HG03520 (cell line): ENCODE data around the gene TSPAN12.
"Not testable (repeated sequence)": the region's sequence is repeated elsewhere in the genome, so short reads cannot be mapped to it uniquely, and the experiment has no call there.

Source experiments
- ATAC-seq: cut with Tn5 transposase; IDR thresholded peaks from one replicate; pipeline ENCODE4 v1.9.1; 2021; ENCODE audit warnings: mild to moderate bottlenecking, moderate library complexity; ENCODE audit not compliant: unreplicated experiment

The TSPAN12 gene, protein sequence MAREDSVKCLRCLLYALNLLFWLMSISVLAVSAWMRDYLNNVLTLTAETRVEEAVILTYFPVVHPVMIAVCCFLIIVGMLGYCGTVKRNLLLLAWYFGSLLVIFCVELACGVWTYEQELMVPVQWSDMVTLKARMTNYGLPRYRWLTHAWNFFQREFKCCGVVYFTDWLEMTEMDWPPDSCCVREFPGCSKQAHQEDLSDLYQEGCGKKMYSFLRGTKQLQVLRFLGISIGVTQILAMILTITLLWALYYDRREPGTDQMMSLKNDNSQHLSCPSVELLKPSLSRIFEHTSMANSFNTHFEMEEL

DNA sequence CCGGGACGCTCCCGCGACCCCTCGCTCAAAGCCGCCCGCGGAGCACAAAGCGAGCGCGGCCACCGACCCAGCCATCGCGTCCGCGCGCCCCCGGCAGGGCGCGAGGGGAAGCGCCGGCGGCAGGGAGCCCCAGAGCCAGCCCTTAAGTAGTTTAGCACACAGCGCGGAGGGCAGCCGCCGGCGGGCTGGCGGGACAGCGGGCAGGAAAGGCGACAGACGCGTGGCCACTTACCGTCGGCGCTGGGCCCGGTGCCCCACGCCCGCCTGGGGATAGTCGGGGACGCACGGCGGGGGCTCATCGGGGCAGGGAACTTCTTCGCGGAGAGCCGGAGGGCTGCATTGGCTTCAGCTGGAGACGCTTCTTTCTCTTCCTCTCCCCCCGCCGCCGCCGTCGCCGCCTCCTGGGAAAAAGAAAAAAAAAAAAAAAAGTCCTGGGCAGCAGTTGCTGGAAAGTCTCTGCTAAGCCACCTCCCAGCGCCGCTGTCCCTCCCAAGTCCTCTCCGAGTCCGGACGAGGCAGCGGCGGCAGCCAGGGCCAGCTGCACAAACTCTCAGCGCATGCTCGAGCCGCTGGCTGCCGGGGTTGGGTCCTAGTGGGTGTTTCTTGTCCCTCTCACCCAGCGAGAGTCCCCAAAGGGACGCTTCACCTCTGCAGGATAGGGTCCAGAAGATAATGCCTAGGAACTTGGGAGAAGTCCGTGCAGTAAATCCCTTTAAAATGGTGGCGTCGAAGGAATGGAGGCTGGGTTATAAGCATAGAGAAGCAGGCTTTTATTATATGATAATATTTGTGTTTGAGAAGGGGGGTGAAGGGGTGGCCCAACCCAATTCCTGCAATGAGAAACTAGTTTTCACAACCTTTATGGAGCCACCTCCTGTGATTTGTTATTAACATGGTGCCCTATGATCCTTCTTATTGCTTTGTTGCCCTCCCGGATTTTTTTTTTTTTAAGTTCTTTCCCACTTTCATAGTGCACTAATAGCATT lies at the start of gene TSPAN12:
TSPAN12 (minus strand) TSS at position 557 of the 986 bp plus-strand sequence. CDS start 1,381 bp downstream, outside the sequence.
- ATAC-seq = peak; percentile 84

GRCh38 chr7:120898715-120899499 lies 41.0 kb upstream of the TSPAN12 start:
- ATAC-seq = peak; percentile 44

DNA sequence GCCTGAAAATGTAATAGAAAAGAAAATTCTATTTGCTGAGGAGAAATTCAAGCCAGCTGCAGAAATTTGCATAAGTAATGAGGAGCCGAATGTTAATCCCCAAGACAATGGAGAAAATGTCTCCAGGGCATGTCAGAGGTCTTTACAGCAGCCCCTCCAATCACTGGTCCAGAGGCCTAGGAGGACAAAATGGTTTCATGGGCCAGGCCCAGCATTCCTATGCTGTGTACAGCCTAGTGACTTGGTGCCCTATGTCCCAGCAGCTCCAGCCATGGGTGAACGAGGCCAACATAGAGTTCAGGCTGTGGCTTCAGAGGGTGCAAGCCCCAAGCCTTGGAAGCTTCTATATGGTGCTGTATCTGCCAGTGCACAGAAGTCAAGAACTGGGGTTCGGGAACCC lies 37.3 kb upstream of the TSPAN12 start:
- ATAC-seq = not testable (repeated sequence)

GRCh38 chr7:120885602-120886001 lies 27.7 kb upstream of the TSPAN12 start:
- not testable (repeated sequence) for ATAC-seq

DNA sequence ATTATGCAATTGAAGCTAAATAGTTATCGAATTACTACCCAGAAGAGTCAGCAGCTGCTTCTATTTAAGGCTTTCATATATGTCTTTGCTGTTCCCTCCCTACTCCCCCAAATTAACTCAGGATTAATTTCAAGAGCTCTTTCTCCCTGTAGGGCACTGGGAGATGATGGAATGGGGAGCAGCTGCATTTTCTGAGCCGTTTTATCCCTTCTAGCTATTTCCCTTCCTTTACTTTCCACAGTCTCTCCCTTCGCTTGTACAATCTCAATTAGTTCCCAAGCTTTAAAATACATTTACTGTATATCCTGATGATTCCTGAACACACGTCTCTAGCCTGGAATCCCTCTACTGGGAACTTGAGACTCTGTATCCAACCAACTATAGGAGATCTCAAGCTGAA lies 19.8 kb upstream of the TSPAN12 start:
- ATAC-seq = no peak

- no peak for ATAC-seq
Measured at GRCh38 chr7:120876922-120877321, 19.0 kb upstream of the TSPAN12 start.

GRCh38 chr7:120874722-120875121 lies 16.8 kb upstream of the TSPAN12 start:
- ATAC-seq = no peak

GRCh38 chr7:120874016-120874415 lies 16.1 kb upstream of the TSPAN12 start:
- no peak for ATAC-seq

DNA sequence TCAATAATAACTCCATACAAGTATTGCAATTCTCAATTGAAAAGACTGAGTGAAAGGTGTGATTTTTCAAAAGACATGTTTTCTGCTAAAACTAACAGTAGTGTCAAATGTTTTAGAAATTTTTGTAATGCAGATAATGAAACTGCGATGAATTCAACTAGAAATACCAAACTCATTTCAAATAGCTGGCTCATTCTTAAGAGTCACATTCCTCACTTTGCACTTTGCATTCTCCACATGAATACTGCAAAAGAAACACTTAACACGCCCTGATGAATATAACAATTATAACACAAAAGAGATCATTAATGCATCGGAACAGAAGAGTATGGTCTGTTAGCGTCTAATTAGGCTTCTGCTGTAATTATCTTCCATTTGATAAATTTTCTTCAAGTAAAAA lies 15.5 kb upstream of the TSPAN12 start:
- ATAC-seq = no peak

DNA sequence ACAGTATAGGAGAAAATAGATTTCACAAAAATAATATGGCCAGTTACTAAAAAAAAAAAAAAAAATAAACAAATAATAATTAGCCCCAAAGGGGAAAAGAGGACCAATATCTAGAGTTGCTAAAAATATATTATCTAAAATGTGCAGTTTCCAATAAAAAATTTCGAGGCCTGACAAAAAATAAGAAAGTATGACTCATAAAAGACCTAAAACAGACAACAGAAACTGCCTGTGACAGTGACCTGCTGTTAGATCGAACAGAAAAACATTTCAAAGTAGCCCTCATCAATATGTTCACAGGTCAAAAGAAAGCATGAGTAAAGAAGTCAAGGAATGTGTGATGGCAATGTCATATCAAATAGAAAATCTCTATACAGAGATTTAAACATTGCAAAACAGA lies 11.8 kb upstream of the TSPAN12 start:
- peak; percentile 49 for ATAC-seq

GRCh38 chr7:120867932-120868331 lies 10.0 kb upstream of the TSPAN12 start:
- peak; percentile 55 for ATAC-seq

DNA sequence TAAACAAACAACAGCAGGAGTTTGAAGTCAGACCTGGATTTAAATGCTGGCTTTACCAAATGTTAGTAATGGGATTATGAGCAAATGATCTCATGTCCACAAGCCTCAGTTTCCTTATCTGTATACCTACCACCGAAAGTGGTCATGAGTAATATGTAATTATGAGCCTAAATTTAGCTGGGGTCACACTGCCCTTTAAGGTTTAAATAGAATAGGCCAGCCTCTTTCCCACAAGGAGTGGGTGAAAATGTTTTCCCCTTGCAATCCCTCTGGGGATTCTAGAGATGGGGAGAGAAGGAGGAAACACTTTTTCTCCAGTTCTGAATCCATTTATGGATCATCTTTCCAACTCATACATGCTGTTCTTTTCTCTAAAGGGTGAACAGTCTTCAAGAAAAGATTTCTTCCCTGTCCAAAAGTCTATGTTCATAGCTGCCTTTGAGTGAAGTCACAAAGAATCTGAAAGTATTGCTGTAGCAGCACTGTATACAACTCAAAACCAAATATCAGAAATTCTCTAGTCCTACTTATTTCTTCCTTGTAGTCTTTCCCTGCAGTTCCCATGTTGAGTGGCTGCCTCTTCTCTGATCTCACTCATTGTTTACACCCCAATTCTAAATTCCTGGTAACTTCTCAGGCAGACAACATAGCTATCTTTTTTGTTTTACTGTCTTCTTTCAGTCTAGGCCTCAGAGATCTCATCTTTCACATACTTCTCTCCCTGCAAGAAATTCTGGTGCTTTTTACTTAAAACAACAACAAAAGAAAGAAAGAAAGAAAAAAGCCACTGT lies 7.4 kb upstream of the TSPAN12 start:
- ATAC-seq = no peak

DNA sequence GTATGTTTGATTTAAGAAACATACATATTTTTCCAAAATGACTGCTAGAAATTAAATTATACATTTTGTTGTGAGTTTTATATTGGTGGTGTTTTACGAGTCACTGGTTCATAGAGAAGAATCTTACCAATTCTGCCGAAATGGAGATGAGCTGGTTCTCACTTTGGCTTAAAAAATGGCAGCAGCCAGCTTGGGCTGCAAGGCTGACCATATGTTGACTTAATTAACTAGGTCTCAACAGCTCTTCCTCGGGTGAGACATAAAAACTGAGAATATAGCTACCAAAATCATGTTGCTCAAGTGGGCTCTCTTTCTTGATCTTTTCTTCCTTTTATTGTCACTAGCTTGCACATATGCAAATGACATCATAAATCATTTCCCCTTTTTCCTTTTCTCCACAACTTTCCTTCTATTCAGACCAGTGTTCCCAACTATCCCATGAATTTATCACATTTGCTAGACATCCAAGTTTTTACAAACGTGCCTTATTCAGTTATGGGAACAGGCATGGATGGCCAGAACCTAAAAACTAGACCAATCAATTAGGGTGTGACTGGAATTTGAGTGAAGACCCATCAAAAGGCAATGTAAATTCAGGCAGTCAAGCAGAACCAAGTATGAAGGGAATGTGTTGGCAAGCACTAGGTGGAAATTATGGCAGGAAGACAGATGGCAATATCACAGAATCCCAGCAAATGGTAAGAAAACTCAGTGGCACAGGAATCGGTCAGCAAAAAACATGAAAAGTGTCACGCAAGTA lies 6.4 kb upstream of the TSPAN12 start:
- no peak for ATAC-seq

DNA sequence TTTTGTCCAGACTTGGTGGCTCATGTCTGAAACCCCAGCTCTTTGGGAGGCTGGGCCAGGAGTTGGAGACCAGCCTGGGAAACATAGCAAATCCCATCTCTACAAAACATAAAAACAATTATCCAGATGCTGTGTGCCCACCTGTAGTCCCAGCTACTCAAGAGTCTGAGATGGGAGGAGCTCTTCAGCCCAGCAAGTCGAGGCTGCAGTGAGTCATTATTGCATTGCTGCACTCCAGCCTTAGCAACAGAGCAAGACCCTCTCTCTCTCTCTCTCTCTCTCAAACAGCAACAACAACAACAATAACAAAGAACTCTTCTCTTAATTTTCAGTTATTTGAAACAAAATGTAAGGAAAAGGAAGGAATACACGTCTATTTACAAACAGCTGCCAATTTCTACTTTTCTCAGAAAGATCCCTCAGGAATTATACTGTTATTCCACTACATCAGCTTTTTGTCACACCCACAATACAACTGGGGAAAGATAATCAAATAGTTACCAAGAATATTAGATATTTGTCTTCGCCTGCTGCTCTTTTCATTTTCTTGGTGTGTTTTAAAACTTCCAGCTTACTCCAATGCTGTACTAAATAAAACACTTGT lies 5.1 kb upstream of the TSPAN12 start:
- ATAC-seq = no peak

- ATAC-seq = no peak
Measured at GRCh38 chr7:120860156-120860555, 2.2 kb upstream of the TSPAN12 start.

DNA sequence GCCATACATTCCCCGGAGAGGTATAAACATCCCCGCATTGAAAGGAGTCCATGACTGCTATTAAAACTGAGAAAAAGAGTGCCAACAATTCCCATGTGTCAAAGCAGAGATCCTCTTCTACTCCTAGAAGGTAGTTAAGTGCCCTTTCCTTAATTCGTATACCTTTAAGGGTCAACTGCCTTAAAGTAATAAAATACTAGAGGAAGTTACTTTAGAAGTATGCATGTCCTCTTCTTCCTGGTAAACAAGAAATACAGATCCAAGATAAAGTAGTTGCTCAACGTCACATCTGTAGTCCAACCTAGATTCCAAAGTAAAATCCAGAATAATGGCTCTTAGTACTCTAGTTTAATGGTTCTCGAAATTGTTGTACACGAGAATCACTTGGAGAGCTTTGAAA lies 1.5 kb upstream of the TSPAN12 start:
- no peak for ATAC-seq

DNA sequence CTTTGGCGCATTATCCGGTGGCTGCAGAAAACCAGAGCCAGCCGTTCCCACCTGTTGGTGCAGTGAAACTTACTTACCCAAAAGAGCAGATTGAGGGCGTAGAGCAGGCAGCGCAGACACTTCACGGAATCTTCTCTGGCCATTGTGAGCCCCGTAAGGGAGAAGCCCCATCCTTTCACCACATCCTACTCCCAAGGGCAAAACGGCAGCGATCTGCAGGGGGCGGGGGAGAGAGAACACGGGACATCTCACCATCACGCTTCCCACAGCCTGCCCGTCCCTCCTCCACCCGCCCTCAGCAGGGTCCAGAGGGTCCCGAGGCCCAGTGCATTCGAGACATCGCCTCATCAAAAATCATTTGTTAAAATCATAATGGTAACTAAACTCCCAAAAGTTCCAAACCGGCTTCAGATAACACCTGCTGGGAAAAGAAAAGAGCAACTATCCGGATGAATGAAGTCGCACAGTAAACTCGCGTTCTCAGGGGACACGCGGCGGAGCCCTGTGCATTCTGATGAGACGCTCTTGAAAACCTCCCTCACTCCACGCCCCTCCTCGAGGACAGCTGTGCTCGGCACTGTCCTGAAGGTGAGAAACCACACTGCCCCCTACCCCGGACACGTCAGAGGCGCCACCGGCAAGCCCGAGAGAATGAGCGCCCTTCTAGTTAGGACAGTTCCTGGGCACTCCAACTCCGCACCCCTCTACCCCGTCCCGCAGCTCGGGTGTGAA lies 1.2 kb downstream of the TSPAN12 start:
- ATAC-seq = peak; percentile 63

DNA sequence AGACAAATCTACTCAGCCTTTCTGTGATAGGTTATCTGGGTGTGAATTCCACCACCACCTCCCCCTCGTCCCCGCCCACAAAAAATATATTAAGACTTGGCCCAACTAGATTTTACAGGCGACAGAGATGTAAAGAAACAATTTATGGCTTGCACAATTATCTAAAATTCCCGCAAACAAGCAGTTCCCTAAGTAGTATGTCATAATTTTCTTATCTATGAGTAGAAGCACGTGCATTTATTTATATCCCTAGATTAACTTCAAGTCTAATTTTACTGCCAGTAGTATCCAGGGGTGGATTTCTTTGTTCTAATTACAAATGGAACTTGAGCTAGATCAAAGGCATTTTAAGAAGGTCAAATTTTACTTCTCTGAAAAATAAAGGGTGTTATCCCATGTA lies 1.7 kb downstream of the TSPAN12 start:
- ATAC-seq = no peak
